SK-N-MC (cell line): ENCODE measurements around the gene FOXP3.

Source experiments
- DNase-seq: peaks from one replicate; pipeline ENCODE4 v3.0.0-alpha.2; 2011; ENCODE audit warnings: low read depth, low spot score
- H3K27ac ChIP-seq: fragments of 200-600 bp; sonication (generic); 2 replicates; pipeline ENCODE4 v1.5.1; 2016; ENCODE audit warnings: mixed run types
- H3K36me3 ChIP-seq: fragments of 200-600 bp; sonication (generic); 2 replicates; pipeline ENCODE4 v1.6.1; 2017; ENCODE audit warnings: antibody characterized with exemption, low read length, mixed read lengths; ENCODE audit not compliant: insufficient read depth
- H3K4me3 ChIP-seq: fragments of 200-600 bp; sonication (generic); 2 replicates; pipeline ENCODE4 v1.5.1; 2016
- H3K9ac ChIP-seq: fragments of 200-600 bp; sonication (generic); 2 replicates; pipeline ENCODE4 v1.8.0; 2017; ENCODE audit warnings: mixed run types, mixed read lengths; ENCODE audit not compliant: insufficient read length
- H3K9me3 ChIP-seq: fragments of 200-600 bp; sonication (generic); 2 replicates; pipeline ENCODE4 v1.6.1; 2017; ENCODE audit warnings: low read depth, mild to moderate bottlenecking, antibody characterized with exemption, low read length, moderate library complexity, mixed read lengths
- EZH2 ChIP-seq: fragments of 200-600 bp; sonication (generic); IDR thresholded peaks from one replicate; pipeline ENCODE4 v1.6.1; 2017; ENCODE audit warnings: antibody characterized with exemption
- FOXP2 ChIP-seq: optimal IDR thresholded peaks from 2 replicates; pipeline ENCODE3; 2011; ENCODE audit warnings: mild to moderate bottlenecking, moderate library complexity; ENCODE audit not compliant: insufficient read depth; ENCODE audit errors: extremely low read length, control extremely low read depth
- POLR2AphosphoS5 ChIP-seq: IDR thresholded peaks from 2 replicates; pipeline ENCODE4 v1.6.1; 2012; ENCODE audit warnings: mild to moderate bottlenecking, low read depth, low read length, borderline replicate concordance

The FOXP3 gene

GRCh38 chrX:49257074-49257790 lies 7.3 kb downstream of the FOXP3 start:
- Histone ChIP-seq H3K36me3 (no peaks in the 10 kb centered on the region), H3K4me3 (no peak overlapping the region), H3K9ac (no peak overlapping the region), H3K9me3 (no peaks in the 10 kb centered on the region), H3K27ac (no peak overlapping the region)
- TF ChIP-seq POLR2AphosphoS5 = no peak
- no peak for TF ChIP-seq FOXP2
- no peak for TF ChIP-seq EZH2
- no peak for DNase-seq

GRCh38 chrX:49256268-49256995 lies 8.1 kb downstream of the FOXP3 start:
- DNase-seq = no peak
- no peaks in the 10 kb centered on the region for H3K9me3 ChIP-seq
- H3K9ac ChIP-seq = no peak overlapping the region
- H3K27ac ChIP-seq = no peak overlapping the region
- TF ChIP-seq POLR2AphosphoS5 = no peak
- no peak overlapping the region for H3K4me3 ChIP-seq
- no peaks in the 10 kb centered on the region for H3K36me3 ChIP-seq

DNA sequence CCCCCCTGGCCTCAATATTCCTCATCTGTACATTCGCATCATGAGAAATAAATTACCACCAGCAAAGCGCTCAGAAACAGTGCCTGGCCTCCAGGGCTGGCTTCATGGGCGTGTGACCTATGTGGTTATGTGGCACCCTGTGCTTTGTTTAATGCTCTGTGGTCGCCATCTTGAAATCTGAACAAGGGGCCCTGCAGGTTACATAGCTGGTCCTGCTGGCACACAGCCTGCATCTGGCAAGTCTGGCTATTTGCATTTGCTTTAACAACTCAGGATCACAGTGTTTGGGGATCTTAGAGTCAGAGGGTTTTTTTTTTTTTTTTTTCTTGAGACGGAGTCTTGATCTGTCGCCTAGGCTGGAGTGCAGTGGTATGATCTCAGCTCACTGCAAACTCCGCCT lies 9.9 kb downstream of the FOXP3 start:
- TF ChIP-seq POLR2AphosphoS5 = no peak
- TF ChIP-seq EZH2 = no peak
- TF ChIP-seq FOXP2 = no peak
- Histone ChIP-seq H3K9ac (no peak overlapping the region), H3K4me3 (no peak overlapping the region), H3K9me3 (no peaks in the 10 kb centered on the region), H3K36me3 (no peaks in the 10 kb centered on the region), H3K27ac (no peak overlapping the region)
- no peak for DNase-seq

- H3K9me3 ChIP-seq = no peaks in the 10 kb centered on the region
- no peak overlapping the region for H3K27ac ChIP-seq
- DNase-seq = no peak
- no peaks in the 10 kb centered on the region for H3K36me3 ChIP-seq
- no peak overlapping the region for H3K4me3 ChIP-seq
- TF ChIP-seq FOXP2 = no peak
- TF ChIP-seq EZH2 = no peak
- no peak for TF ChIP-seq POLR2AphosphoS5
- no peak overlapping the region for H3K9ac ChIP-seq
Measured at GRCh38 chrX:49251325-49251724, 13.2 kb downstream of the FOXP3 start.

DNA sequence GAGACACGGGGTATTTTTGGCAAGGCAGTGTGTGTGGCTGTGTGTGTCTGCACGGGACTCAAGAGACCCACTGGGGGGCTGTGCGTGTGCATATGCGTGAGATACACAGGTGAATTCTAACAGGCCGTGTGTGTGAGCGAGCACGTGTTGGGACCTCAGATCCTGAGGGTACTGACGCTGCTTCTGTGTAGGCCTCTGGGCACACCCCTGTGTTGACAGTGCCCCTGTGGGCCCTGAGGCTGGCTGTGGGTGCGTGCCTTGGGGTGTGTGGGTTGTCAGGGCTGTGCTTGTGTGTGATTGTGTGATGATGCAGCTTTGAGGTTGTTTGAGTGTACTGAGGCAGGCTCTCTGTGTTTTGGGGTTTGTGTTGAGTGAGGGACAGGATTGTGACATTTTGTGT lies 13.9 kb downstream of the FOXP3 start:
- Histone ChIP-seq H3K4me3 (no peak overlapping the region), H3K9me3 (no peaks in the 10 kb centered on the region), H3K36me3 (no peaks in the 10 kb centered on the region), H3K9ac (no peak overlapping the region), H3K27ac (no peak overlapping the region)
- no peak for DNase-seq
- TF ChIP-seq FOXP2 = no peak
- TF ChIP-seq EZH2 = no peak
- TF ChIP-seq POLR2AphosphoS5 = no peak

DNA sequence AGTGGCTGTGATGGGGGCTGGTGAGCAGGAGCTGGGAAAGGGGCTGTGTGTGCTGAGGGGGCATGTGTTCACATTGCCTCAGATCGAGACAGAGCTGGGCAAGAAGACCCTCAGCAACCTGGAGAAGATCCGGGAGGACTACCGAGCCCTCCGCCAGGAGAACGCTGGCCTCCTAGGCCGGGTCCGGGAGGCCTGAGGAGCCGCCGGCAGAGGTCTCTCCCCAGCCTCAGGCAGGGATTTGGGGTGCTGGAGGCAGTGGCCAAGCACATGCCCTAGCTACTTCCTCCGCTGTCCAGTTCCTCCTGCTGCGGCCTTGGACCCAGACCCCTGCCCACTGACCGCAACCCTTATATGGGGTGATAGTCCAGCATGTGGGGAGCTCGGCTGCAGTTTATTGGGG lies 14.4 kb downstream of the FOXP3 start:
- Histone ChIP-seq H3K9me3 (no peaks in the 10 kb centered on the region), H3K9ac (no peak overlapping the region), H3K36me3 (no peaks in the 10 kb centered on the region)

DNA sequence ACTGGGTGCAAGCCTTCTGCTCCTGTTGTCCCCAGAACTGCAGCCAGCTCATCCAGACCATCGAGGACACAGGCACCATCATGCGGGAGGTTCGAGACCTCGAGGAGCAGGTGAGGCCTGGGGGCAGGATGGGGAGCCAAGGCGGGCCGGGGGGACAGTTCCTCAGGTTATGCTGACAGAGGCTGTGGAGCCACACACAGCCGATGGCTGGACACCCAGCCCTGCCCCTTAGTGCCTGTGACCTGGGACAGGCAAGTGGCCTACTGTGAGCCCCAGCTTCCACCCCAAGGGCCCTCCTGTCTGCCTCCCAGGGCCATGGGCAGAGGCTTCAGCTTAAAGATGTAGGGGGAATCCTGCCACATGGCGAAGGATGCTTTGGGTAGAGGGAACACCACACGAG lies 14.9 kb downstream of the FOXP3 start:
- no peak for DNase-seq
- Histone ChIP-seq H3K4me3 (no peak overlapping the region), H3K27ac (no peak overlapping the region), H3K36me3 (no peaks in the 10 kb centered on the region), H3K9ac (no peak overlapping the region), H3K9me3 (no peaks in the 10 kb centered on the region)
- TF ChIP-seq EZH2 = no peak
- TF ChIP-seq FOXP2 = no peak
- TF ChIP-seq POLR2AphosphoS5 = no peak

More for the DNA sequence above, 14.4 kb downstream of the FOXP3 start:
- no peak for TF ChIP-seq FOXP2
- Histone ChIP-seq H3K4me3 (no peak overlapping the region), H3K27ac (no peak overlapping the region)
- DNase-seq = no peak

- Histone ChIP-seq H3K27ac (no peak overlapping the region), H3K36me3 (no peaks in the 10 kb centered on the region), H3K4me3 (no peak overlapping the region), H3K9ac (no peak overlapping the region), H3K9me3 (no peaks in the 10 kb centered on the region)
- TF ChIP-seq FOXP2 (no peak), POLR2AphosphoS5 (no peak), EZH2 (no peak)
- no peak for DNase-seq
Measured at GRCh38 chrX:49249071-49249470, 15.4 kb downstream of the FOXP3 start.
